ENCODE results near the gene CACNA1B. TPM values are rescaled to one million over a fixed set of nuclear protein-coding genes. Genes with fewer than 3 reads are reported as not detected.

The CACNA1B gene
- total RNA-seq, 6 donors from 2014 or later = 0.03 to 0.15 (median 0.03) TPM; not detected in 3

DNA sequence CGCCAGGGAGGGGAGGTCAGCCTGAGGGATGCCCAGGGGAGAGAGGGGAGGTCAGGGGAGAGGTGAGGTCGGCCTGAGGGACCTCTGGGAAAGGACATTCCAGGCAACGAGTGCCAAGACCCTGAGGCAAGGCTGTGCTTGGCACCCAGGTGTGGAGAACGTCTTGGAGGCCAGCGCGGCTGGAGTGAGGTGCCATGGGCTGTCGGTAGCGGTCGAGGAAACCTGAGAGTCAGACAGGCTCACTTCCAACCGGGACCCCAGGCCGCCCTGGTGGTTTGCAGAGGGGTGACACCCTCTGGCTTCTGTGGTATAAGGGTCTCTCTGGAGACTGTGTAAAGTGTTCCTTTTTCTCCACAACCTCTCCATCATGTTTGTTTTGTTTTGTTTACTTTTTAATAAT is 82.9 kb downstream of the CACNA1B start:
- H3K27ac ChIP-seq = no peak overlapping the region
- WGBS, 2 donors = 61 to 75% methylated on average over 11 of the region's 11 CpGs
- no peaks in the 10 kb centered on the region for H3K27me3 ChIP-seq
- no peak for DNase-seq
- H3K36me3 ChIP-seq = no peaks in the 10 kb centered on the region
- no peak overlapping the region for H3K4me3 ChIP-seq
- TF ChIP-seq EP300 (IDR thresholded peaks at IDR 0.05) (no peak), POLR2AphosphoS5 (IDR thresholded peaks at IDR 0.05) (no peak), POLR2A (IDR thresholded peaks at IDR 0.05) (no peak)
- TF ChIP-seq, protein P1, sequence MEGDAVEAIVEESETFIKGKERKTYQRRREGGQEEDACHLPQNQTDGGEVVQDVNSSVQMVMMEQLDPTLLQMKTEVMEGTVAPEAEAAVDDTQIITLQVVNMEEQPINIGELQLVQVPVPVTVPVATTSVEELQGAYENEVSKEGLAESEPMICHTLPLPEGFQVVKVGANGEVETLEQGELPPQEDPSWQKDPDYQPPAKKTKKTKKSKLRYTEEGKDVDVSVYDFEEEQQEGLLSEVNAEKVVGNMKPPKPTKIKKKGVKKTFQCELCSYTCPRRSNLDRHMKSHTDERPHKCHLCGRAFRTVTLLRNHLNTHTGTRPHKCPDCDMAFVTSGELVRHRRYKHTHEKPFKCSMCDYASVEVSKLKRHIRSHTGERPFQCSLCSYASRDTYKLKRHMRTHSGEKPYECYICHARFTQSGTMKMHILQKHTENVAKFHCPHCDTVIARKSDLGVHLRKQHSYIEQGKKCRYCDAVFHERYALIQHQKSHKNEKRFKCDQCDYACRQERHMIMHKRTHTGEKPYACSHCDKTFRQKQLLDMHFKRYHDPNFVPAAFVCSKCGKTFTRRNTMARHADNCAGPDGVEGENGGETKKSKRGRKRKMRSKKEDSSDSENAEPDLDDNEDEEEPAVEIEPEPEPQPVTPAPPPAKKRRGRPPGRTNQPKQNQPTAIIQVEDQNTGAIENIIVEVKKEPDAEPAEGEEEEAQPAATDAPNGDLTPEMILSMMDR (IDR thresholded peaks at IDR 0.05) = no peak
- no peaks in the 10 kb centered on the region for H3K9me3 ChIP-seq
- no peak for ATAC-seq (ENCODE audit: low FRiP score in 2 of 2)
- no peaks in the 10 kb centered on the region for H3K4me1 ChIP-seq

DNA sequence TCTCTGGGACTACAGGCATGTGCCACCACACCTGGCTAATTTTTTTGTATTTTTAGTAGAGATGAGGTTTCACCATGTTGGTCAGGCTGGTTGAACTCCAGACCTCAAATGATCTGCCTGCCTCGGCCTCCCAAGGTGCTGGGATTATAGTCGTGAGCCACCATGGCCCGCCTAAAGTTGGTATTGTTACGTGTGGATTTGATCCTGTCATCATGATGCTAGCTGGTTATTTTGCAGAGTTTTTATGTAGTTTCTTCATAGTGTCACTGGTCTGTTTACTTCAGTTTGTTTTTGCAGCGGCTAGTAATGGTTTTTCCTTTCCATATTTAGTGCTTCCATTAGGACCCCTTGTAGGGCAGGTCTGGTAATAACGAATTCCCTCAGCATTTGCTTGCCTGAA is 85.9 kb downstream of the CACNA1B start:
- Histone ChIP-seq H3K36me3 (no peaks in the 10 kb centered on the region), H3K27me3 (no peaks in the 10 kb centered on the region), H3K27ac (no peak overlapping the region), H3K4me3 (no peak overlapping the region), H3K9me3 (no peaks in the 10 kb centered on the region), H3K4me1 (no peaks in the 10 kb centered on the region)
- 88 to 91% methylated on average over 6 of the region's 6 CpGs for WGBS, 2 donors
- DNase-seq (no peak), ATAC-seq (ENCODE audit: low FRiP score in 2 of 2) (no peak)
- TF ChIP-seq, protein P1 (IDR thresholded peaks at IDR 0.05) = no peak
- TF ChIP-seq POLR2AphosphoS5 (IDR thresholded peaks at IDR 0.05) = no peak
- TF ChIP-seq EP300 (IDR thresholded peaks at IDR 0.05) = no peak

DNA sequence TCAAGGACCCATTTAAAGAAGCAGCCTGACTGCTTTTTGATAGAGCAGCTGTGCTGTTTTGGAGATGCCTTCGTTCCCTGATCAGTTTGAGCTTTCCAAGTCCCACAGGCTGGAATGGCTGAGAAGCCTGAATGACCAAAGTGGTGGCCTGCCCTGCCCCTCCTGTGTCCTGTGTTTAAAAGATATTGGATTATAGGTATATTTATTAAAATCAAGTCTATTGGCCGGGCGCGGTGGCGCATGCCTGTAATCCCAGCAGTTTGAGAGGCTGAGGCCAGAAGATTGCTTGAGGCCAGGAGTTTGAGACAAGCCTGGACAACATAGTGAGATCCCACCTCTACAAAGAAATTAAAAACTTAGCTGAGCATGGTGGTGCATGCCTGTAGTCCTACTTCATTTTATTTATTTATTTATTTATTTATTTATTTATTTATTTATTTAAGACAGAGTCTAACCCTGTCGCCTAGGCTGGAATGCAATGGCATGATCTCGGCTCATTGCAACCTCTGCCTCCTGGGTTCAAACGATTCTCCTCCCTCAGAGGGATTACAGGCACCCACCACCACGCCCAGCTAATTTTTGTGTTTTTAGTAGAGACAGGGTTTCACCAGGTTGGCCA is 87.7 kb downstream of the CACNA1B start:
- Histone ChIP-seq H3K9me3 (no peaks in the 10 kb centered on the region), H3K36me3 (no peaks in the 10 kb centered on the region), H3K4me3 (no peak overlapping the region), H3K4me1 (no peaks in the 10 kb centered on the region), H3K27ac (no peak overlapping the region), H3K27me3 (no peaks in the 10 kb centered on the region)
- ATAC-seq (ENCODE audit: low FRiP score in 2 of 2) = no peak
- TF ChIP-seq EP300 (IDR thresholded peaks at IDR 0.05) = no peak
- TF ChIP-seq POLR2A (IDR thresholded peaks at IDR 0.05) = no peak
- no peak for TF ChIP-seq POLR2AphosphoS5 (IDR thresholded peaks at IDR 0.05)
- TF ChIP-seq, protein P1 (IDR thresholded peaks at IDR 0.05) = no peak
- DNase-seq = no peak
- 85 to 93% methylated on average over 9 of the region's 9 CpGs for WGBS, 2 donors

GRCh38 chr9:137967280-137967953 is 89.8 kb downstream of the CACNA1B start:
- Histone ChIP-seq H3K4me3 (no peak overlapping the region), H3K9me3 (no peaks in the 10 kb centered on the region), H3K36me3 (no peaks in the 10 kb centered on the region), H3K4me1 (no peaks in the 10 kb centered on the region), H3K27me3 (no peaks in the 10 kb centered on the region), H3K27ac (no peak overlapping the region)
- TF ChIP-seq POLR2AphosphoS5 (IDR thresholded peaks at IDR 0.05) = no peak
- TF ChIP-seq, protein P1 (IDR thresholded peaks at IDR 0.05) = no peak
- TF ChIP-seq POLR2A (IDR thresholded peaks at IDR 0.05) = no peak
- no peak for TF ChIP-seq EP300 (IDR thresholded peaks at IDR 0.05)
- DNase-seq = peak in 1 of 2 donors; percentile 3
- WGBS, 2 donors = 64 to 67% methylated on average over 17 of the region's 17 CpGs
- no peak for ATAC-seq (ENCODE audit: low FRiP score in 2 of 2)

GRCh38 chr9:137968235-137968634 is 90.7 kb downstream of the CACNA1B start:
- no peaks in the 10 kb centered on the region for H3K4me1 ChIP-seq
- H3K9me3 ChIP-seq = no peaks in the 10 kb centered on the region
- 72% methylated on average over 9 to 10 of the region's 10 CpGs for WGBS, 2 donors
- H3K36me3 ChIP-seq = no peaks in the 10 kb centered on the region
- H3K27ac ChIP-seq = no peak overlapping the region
- ATAC-seq (ENCODE audit: low FRiP score in 2 of 2) (no peak), DNase-seq (peak; percentile 12 to 44)
- TF ChIP-seq EP300 (IDR thresholded peaks at IDR 0.05) = no peak
- no peak for TF ChIP-seq POLR2A (IDR thresholded peaks at IDR 0.05)
- TF ChIP-seq, protein P1 (IDR thresholded peaks at IDR 0.05) = no peak
- no peak for TF ChIP-seq POLR2AphosphoS5 (IDR thresholded peaks at IDR 0.05)
- H3K27me3 ChIP-seq = no peaks in the 10 kb centered on the region
- no peak overlapping the region for H3K4me3 ChIP-seq

All from upper lobe of left lung (tissue), 6 donors.